Smooth muscle cell of trachea (primary cell): ENCODE data around the gene SULT1C2. TPM values are rescaled to one million over a fixed set of nuclear protein-coding genes. Genes with fewer than 3 reads are reported as not detected.

Experiments used
- total RNA-seq: library from RNA; depleted of rRNA; stranded (reverse); fragments of >200 nt; gene quantifications from 2 replicates; pipeline ENCODE4 v1.2.1, GENCODE V29; 2014

The SULT1C2 gene
- total RNA-seq = 0.44 and 0.50 TPM in 2 replicates

DNA sequence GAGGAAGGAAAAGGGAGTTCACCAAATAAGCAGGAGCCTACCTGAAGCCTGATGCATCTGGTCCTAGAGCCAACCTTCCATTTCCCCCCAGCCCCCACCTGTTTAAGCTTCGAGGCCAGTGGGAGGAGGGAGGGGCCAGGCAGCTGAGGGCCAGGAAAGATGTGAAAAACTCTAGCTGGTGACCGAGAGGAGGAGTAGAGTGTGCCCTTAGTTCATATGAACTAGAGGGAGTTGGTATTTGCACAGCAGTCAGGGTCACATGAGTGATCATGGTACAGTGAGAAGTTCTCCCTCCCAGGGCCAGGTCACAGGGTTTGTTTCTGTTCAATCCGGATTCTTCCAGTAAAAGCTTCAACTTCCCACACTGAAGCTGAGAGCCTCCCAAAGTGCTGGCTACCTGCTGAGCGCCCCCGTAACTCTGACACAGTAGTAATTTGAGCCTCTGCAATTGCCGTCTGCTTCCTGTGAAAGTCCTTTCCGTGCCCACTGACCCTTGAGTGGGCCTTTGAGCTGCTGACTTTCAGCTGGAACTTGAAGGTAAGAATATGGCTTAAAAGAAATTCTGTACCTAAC is at the start of gene SULT1C2:
Gene SULT1C2, plus strand, starts transcription at position 362 of the 573 bp plus-strand sequence. CDS start 4,773 bp downstream, outside the sequence.

DNA sequence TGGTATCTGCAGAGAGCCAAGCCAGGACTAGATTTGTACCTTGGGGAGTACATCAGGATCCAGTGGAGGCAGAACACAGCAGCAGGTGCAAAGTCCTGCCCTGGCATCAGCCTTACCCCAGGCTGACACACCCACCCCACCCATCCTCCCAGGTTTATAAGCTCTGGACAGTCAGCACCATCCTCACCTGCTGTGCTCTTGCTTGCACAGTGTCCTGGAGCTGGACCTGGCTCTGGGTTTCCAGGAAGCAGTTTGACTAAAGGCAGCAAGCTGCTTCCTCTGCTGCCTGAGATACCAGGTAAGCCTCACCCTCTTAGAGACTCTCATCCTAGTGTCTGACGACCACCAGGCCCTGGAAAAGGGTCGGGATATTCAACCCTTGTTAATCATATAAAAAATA is 48.9 kb upstream of the SULT1C2 start, which contains the start of gene SULT1C3:
Gene SULT1C3, plus strand, starts transcription at position 183 of the 400 bp plus-strand sequence. CDS start 7,227 bp downstream, outside the sequence.

Other genes starting within 250 kb of the SULT1C2 start
- not detected in 2 replicates for gene SULT1C3, start 48.9 kb upstream of the SULT1C2 start, total RNA-seq
- gene SULT1C4, start 89.1 kb downstream of the SULT1C2 start, total RNA-seq = under 0.01 TPM in 1 of 2 replicates, not detected in the other
- 24.3 and 31.1 TPM in 2 replicates for gene GCC2, start 160.3 kb downstream of the SULT1C2 start, total RNA-seq
- 83.3 and 145 TPM in 2 replicates for gene LIMS1, start 245.6 kb downstream of the SULT1C2 start, total RNA-seq